Astrocyte (in vitro differentiated cells and primary cell): ENCODE results near the gene RHO.

Experiments used
- EZH2 ChIP-seq: IDR thresholded peaks from 2 replicates; pipeline ENCODE4 v1.6.1; 2012; ENCODE audit warnings: mild to moderate bottlenecking, low read length, inconsistent platforms; ENCODE audit not compliant: insufficient read depth
- TF ChIP-seq, protein P1 (sequence below): IDR thresholded peaks from 2 replicates; pipeline ENCODE4 v1.5.1; 2011; ENCODE audit warnings: low read depth, mild to moderate bottlenecking, inconsistent platforms, low read length, moderate library complexity; ENCODE audit not compliant: insufficient read depth

DNA sequence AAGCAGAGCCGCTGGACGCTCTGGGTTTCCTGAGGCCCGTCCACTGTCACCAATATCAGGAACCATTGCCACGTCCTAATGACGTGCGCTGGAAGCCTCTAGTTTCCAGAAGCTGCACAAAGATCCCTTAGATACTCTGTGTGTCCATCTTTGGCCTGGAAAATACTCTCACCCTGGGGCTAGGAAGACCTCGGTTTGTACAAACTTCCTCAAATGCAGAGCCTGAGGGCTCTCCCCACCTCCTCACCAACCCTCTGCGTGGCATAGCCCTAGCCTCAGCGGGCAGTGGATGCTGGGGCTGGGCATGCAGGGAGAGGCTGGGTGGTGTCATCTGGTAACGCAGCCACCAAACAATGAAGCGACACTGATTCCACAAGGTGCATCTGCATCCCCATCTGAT lies 3.3 kb downstream of the RHO start:
- TF ChIP-seq, protein P1, sequence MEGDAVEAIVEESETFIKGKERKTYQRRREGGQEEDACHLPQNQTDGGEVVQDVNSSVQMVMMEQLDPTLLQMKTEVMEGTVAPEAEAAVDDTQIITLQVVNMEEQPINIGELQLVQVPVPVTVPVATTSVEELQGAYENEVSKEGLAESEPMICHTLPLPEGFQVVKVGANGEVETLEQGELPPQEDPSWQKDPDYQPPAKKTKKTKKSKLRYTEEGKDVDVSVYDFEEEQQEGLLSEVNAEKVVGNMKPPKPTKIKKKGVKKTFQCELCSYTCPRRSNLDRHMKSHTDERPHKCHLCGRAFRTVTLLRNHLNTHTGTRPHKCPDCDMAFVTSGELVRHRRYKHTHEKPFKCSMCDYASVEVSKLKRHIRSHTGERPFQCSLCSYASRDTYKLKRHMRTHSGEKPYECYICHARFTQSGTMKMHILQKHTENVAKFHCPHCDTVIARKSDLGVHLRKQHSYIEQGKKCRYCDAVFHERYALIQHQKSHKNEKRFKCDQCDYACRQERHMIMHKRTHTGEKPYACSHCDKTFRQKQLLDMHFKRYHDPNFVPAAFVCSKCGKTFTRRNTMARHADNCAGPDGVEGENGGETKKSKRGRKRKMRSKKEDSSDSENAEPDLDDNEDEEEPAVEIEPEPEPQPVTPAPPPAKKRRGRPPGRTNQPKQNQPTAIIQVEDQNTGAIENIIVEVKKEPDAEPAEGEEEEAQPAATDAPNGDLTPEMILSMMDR, result no peak
- TF ChIP-seq EZH2, result no peak
